GM12878 (cell line): ENCODE measurements around the gene MSH5. TPM values are rescaled to one million over a fixed set of nuclear protein-coding genes. Genes with fewer than 3 reads are reported as not detected.

Experiments
- ATAC-seq: fragments of 200-7000 bp; cut with Tn5 transposase; 3 replicates; pipeline ENCODE4 v1.9.1; 2020; ENCODE audit warnings: mild to moderate bottlenecking, moderate library complexity
- Bru-seq: library from RNA; stranded (reverse); fragments of 400-500 nt; gene quantifications from one replicate; lab custom pipeline; 2021; lab: Mats Ljungman, UMichigan
- BruChase-seq, 2 experiments: library from RNA; stranded (reverse); fragments of 400-500 nt; gene quantifications; one replicate each; lab custom pipeline; 2021; lab: Mats Ljungman, UMichigan
- BruUV-seq: library from RNA; stranded (reverse); fragments of 400-500 nt; replicated peaks from 2 replicates; lab custom pipeline; 2021; lab: Mats Ljungman, UMichigan
- CTCF ChIA-PET: fragments of 300-600 bp; sonication (Branson Sonifier 250); formaldehyde crosslinking; extraction: SDS; loops from one replicate; lab custom pipeline; 2021; ENCODE audit warnings: inconsistent platforms; lab: Yijun Ruan, JAX
- POLR2A ChIA-PET: fragments of 350-600 bp; formaldehyde crosslinking; extraction: SDS; loops from one replicate; lab custom pipeline; 2021; ENCODE audit warnings: inconsistent platforms; lab: Charles Lee
- RAD21 ChIA-PET: fragments of 300-600 bp; sonication (Branson Sonifier 250); formaldehyde crosslinking; loops from one replicate; lab custom pipeline; 2023; ENCODE audit warnings: antibody characterized with exemption; ENCODE audit not compliant: unreplicated experiment; lab: Charles Lee
- SMC1A ChIA-PET: fragments of 300-600 bp; sonication (Branson Sonifier 250); formaldehyde crosslinking; loops from one replicate; lab custom pipeline; 2023; ENCODE audit not compliant: unreplicated experiment, uncharacterized antibody; lab: Charles Lee
- DNase-seq: peaks from one replicate; pipeline ENCODE4 v3.0.0-alpha.2; 2011; ENCODE audit warnings: low read depth, low spot score
- FAIRE-seq: peaks from 3 replicates; lab custom pipeline; 2011; peaks lifted over from hg19 to GRCh38; lab: Jason Lieb, UNC
- H2AFZ ChIP-seq: 2 replicates; pipeline ENCODE4 v1.6.0; 2011; ENCODE audit warnings: low read depth, low read length, control low read depth; ENCODE audit not compliant: control insufficient read depth
- H3K27ac ChIP-seq: 2 replicates; pipeline ENCODE4 v1.5.1; 2011; ENCODE audit warnings: control low read depth; ENCODE audit not compliant: control insufficient read depth, insufficient read depth
- H3K27me3 ChIP-seq, 2 experiments: replicated peaks in 1 of 2; 2 replicates each; pipeline versions ENCODE4 v1.6.0 to v1.6.1; 2011; ENCODE audit warnings: low read length in 1 of 2; ENCODE audit not compliant: control insufficient read depth in 2 of 2, insufficient read depth in 2 of 2
- H3K36me3 ChIP-seq, 2 experiments: 2 replicates each; pipeline ENCODE4 v1.5.1; 2011; ENCODE audit warnings: low read length in 1 of 2; ENCODE audit not compliant: control insufficient read depth in 2 of 2, insufficient read depth in 2 of 2
- H3K4me1 ChIP-seq: 2 replicates; pipeline ENCODE4 v1.6.1; 2011; ENCODE audit warnings: mild to moderate bottlenecking, low read length, moderate library complexity, mixed read lengths; ENCODE audit not compliant: control insufficient read depth, insufficient read depth
- H3K4me2 ChIP-seq: 2 replicates; pipeline ENCODE4 v1.6.0; 2011; ENCODE audit warnings: control low read depth; ENCODE audit not compliant: control insufficient read depth, insufficient read depth
- H3K4me3 ChIP-seq: fragments of 200-600 bp; sonication (generic); 2 replicates; pipeline ENCODE4 v1.5.1; 2016
- H3K79me2 ChIP-seq: 2 replicates; pipeline ENCODE4 v1.6.0; 2011; ENCODE audit warnings: low read length; ENCODE audit not compliant: control insufficient read depth, insufficient read depth
- H3K9ac ChIP-seq: 2 replicates; pipeline ENCODE4 v1.8.0; 2011; ENCODE audit warnings: low read length, control low read depth, mixed read lengths; ENCODE audit not compliant: control insufficient read depth, insufficient read depth
- H3K9me3 ChIP-seq: replicated peaks from 3 replicates; pipeline ENCODE4 v1.5.1; 2011; ENCODE audit warnings: mild to moderate bottlenecking, low read length; ENCODE audit not compliant: control insufficient read depth, insufficient read depth
- H4K20me1 ChIP-seq: 2 replicates; pipeline ENCODE4 v1.6.0; 2011; ENCODE audit not compliant: control insufficient read depth, insufficient read depth
- GABPA ChIP-seq: IDR thresholded peaks from 2 replicates; pipeline ENCODE4 v1.6.1; 2014; ENCODE audit warnings: antibody characterized with exemption, low read depth, mild to moderate bottlenecking, inconsistent platforms
- MTA3 ChIP-seq: IDR thresholded peaks from 2 replicates; pipeline ENCODE4 v1.6.1; 2012; ENCODE audit warnings: low read length, inconsistent platforms, borderline replicate concordance
- MYB ChIP-seq: fragments of 150-350 bp; IDR thresholded peaks from 2 replicates; pipeline ENCODE4 v1.6.1; 2014; ENCODE audit warnings: mild to moderate bottlenecking, low read depth, low read length, borderline replicate concordance
- NR2C2 ChIP-seq: IDR thresholded peaks from 2 replicates; pipeline ENCODE4 v1.6.1; 2011; ENCODE audit warnings: borderline replicate concordance, low read depth; ENCODE audit not compliant: control insufficient read depth, insufficient read length
- RAD21 ChIP-seq: IDR thresholded peaks from 2 replicates; pipeline ENCODE4 v1.6.1; 2011; ENCODE audit warnings: mild to moderate bottlenecking, low read depth, low read length, moderate library complexity; ENCODE audit not compliant: insufficient read depth
- RAD51 ChIP-seq: fragments of 450-650 bp; IDR thresholded peaks from 2 replicates; pipeline ENCODE4 v1.6.1; 2016; ENCODE audit warnings: moderate library complexity, mild to moderate bottlenecking, inconsistent platforms
- ZNF384 ChIP-seq: IDR thresholded peaks from 2 replicates; pipeline ENCODE4 v1.6.1; 2012; ENCODE audit warnings: low read depth, mild to moderate bottlenecking, low read length, improper control_type of control experiment, borderline replicate concordance
- ZSCAN29 ChIP-seq: fragments of 450-650 bp; IDR thresholded peaks from 2 replicates; pipeline ENCODE4 v1.6.1; 2017; ENCODE audit warnings: mild to moderate bottlenecking, moderate library complexity
- WGBS: methylation state at CpG from one replicate; pipeline ENCODE4 v1.1.6; 2016; ENCODE audit warnings: low lambda C conversion rate; ENCODE audit not compliant: insufficient replicate concordance, insufficient coverage; ENCODE audit errors: missing lambda C conversion rate; 5-methylcytosine and 5-hydroxymethylcytosine counted together
- in situ Hi-C: fragments of 300-500 bp; cut with MboI; formaldehyde crosslinking; loops from 9 replicates; pipeline ENCODE4 v1.14.3; 2018; ENCODE audit warnings: mixed read lengths
- intact Hi-C: fragments of 100-400 bp; cut with micrococcal nuclease; formaldehyde crosslinking; loops from one replicate; pipeline ENCODE4 v1.14.2; 2022; ENCODE audit not compliant: unreplicated experiment
- long read RNA-seq, 2 experiments: library from polyadenylated mRNA; unstranded; transcript quantifications; one replicate each; pipeline ENCODE4 v2.0.0, GENCODE V29; 2019 to 2020
- polyA minus RNA-seq, 3 experiments: library from RNA; depleted of rRNA, polyadenylated mRNA; stranded (reverse); fragments of >200 nt; gene quantifications; 2 replicates each; pipeline ENCODE4 v1.2.3, GENCODE V29; 2011
- polyA plus RNA-seq, 11 experiments: library from polyadenylated mRNA; depleted of rRNA in 4 of 11; unstranded in 6 of 11; stranded (reverse) in 5 of 11; fragments of >200 nt; fragmentation: Nextera tagmentation in 4 of 11; fragmentation: Illumina TruSeq in 1 of 11; extraction: Ambion mirVana in 4 of 11; extraction: Trizol in 1 of 11; gene quantifications; 1 replicate in 1 of 11; 2 replicates in 10 of 11; pipeline versions ENCODE4 v1.2.1 to v1.2.3, GENCODE V29; 2011 to 2016; ENCODE audit warnings: inconsistent platforms in 2 of 11, missing spikeins in 2 of 11, low read depth in 1 of 11
- total RNA-seq, 4 experiments: library from RNA; depleted of rRNA in 3 of 4; stranded (reverse); fragments of >200 nt in 3 of 4; fragmentation: Illumina TruSeq in 1 of 4; extraction: Trizol in 1 of 4; gene quantifications; 2 replicates each; pipeline versions ENCODE4 v1.2.1 to v1.2.3, GENCODE V29; 2013 to 2021
- TF ChIP-seq, protein P1 (sequence below): fragments of 450-650 bp; formaldehyde crosslinking; IDR thresholded peaks from 2 replicates; pipeline ENCODE4 v1.5.0; 2022; ENCODE audit warnings: mild to moderate bottlenecking, missing genetic modification characterization
- TF ChIP-seq, protein P2 (sequence below): fragments of 450-650 bp; formaldehyde crosslinking; IDR thresholded peaks from 2 replicates; pipeline ENCODE4 v1.4.0; 2022; ENCODE audit warnings: mild to moderate bottlenecking, moderate library complexity

The MSH5 gene
- total RNA-seq (2013; cell fraction: nucleolus; rRNA removed), result 239 and 262 TPM in 2 replicates
- total RNA-seq (2014; rRNA removed), result 27.8 and 30.2 TPM in 2 replicates
- total RNA-seq (2014; rRNA removed; fragmentation: Illumina TruSeq; extraction: Trizol), result 26.2 and 26.4 TPM in 2 replicates
- 45.1 and 52.7 TPM in 2 replicates for total RNA-seq (2021)
- polyA plus RNA-seq (2011; ENCODE audit: low read depth), result 18.8 TPM
- 46.7 and 49.3 TPM in 2 replicates for polyA plus RNA-seq (2011; rRNA removed)
- polyA plus RNA-seq (2011; cell fraction: cytosol; rRNA removed), result 31.3 and 44.7 TPM in 2 replicates
- 333 and 386 TPM in 2 replicates for polyA plus RNA-seq (2011; cell fraction: nucleus; rRNA removed)
- 22.8 and 25.8 TPM in 2 replicates for polyA plus RNA-seq (2012)
- 30.8 and 45.3 TPM in 2 replicates for polyA plus RNA-seq (2014; fragmentation: Illumina TruSeq; extraction: Trizol)
- polyA plus RNA-seq (2014; fragmentation: Nextera tagmentation; extraction: Ambion mirVana), result 10 to 100 TPM in 1 of 2 experiments, 1 to 10 TPM in 1; 9.1 to 10.1 TPM
- polyA plus RNA-seq (2014; rRNA removed), result 46.8 and 47.0 TPM in 2 replicates
- 10 to 100 TPM; 25.8 to 29.9 TPM for polyA plus RNA-seq (2016; fragmentation: Nextera tagmentation; extraction: Ambion mirVana)
- polyA minus RNA-seq (2011; rRNA and poly(A)+ RNA removed), result 49.3 and 52.9 TPM in 2 replicates
- 11.4 and 14.5 TPM in 2 replicates for polyA minus RNA-seq (2011; cell fraction: cytosol; rRNA and poly(A)+ RNA removed)
- polyA minus RNA-seq (2011; cell fraction: nucleus; rRNA and poly(A)+ RNA removed), result 81.8 and 113 TPM in 2 replicates
- percentile 82 among the genes with signal in this experiment for Bru-seq, nascent RNA
- BruChase-seq, experiment 1, labeled RNA remaining after a 6-hour chase, result percentile 83 among the genes with signal in this experiment
- percentile 80 among the genes with signal in this experiment for BruChase-seq, experiment 2, labeled RNA remaining after a 2-hour chase
- long read RNA-seq, experiment 1, partial matches to known transcripts, result 0 of 7 reads
- long read RNA-seq, experiment 1, other reads (novel, unspliced or antisense), result 6 of 7 reads
- long read RNA-seq, experiment 2, transcript MSH5-203 (25 exons, 2,775 nt), result major isoform, 13 of 35 reads
- long read RNA-seq, experiment 2, partial matches to known transcripts, result 5 of 35 reads
- long read RNA-seq, experiment 2, other reads (novel, unspliced or antisense), result 13 of 35 reads

DNA sequence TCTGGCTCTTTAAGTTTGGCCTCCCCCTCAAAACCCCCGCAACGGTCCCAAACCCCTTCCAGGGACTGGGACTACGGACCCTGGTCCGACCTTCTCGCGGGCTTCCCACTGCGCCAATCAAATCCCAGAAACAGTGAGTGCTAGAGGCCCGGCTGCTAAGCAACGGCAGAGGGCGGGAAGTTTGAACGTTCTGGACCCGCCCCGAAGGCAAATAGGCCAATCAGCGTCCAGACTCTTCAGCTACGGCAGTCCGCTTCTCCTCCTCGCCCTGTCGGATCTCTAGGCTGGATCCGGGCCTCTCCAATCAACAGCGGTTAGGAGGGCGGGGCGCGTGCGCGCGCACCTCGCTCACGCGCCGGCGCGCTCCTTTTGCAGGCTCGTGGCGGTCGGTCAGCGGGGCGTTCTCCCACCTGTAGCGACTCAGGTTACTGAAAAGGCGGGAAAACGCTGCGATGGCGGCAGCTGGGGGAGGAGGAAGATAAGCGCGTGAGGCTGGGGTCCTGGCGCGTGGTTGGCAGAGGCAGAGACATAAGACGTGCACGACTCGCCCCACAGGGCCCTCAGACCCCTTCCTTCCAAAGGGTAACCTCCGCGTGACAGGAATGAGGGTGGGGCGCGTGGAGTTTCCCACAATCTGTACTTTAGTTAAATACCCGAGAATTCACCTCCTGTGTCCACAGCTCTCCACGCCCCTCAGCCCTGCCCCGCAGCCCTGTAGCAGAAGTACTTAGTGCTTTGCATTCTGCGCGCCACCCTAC, at the start of gene MSH5:
Gene MSH5 (plus strand): TSS at position 367 of the 758 bp plus-strand sequence. CDS start 462 bp downstream, outside the sequence.
- in situ Hi-C loops, result no loop called here
- TF ChIP-seq, protein P1, sequence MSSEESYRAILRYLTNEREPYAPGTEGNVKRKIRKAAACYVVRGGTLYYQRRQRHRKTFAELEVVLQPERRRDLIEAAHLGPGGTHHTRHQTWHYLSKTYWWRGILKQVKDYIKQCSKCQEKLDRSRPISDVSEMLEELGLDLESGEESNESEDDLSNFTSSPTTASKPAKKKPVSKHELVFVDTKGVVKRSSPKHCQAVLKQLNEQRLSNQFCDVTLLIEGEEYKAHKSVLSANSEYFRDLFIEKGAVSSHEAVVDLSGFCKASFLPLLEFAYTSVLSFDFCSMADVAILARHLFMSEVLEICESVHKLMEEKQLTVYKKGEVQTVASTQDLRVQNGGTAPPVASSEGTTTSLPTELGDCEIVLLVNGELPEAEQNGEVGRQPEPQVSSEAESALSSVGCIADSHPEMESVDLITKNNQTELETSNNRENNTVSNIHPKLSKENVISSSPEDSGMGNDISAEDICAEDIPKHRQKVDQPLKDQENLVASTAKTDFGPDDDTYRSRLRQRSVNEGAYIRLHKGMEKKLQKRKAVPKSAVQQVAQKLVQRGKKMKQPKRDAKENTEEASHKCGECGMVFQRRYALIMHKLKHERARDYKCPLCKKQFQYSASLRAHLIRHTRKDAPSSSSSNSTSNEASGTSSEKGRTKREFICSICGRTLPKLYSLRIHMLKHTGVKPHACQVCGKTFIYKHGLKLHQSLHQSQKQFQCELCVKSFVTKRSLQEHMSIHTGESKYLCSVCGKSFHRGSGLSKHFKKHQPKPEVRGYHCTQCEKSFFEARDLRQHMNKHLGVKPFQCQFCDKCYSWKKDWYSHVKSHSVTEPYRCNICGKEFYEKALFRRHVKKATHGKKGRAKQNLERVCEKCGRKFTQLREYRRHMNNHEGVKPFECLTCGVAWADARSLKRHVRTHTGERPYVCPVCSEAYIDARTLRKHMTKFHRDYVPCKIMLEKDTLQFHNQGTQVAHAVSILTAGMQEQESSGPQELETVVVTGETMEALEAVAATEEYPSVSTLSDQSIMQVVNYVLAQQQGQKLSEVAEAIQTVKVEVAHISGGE, result no peak
- TF ChIP-seq NR2C2, result no peak
- no peak for TF ChIP-seq MTA3
- TF ChIP-seq MYB, result no peak
- TF ChIP-seq GABPA, result no peak
- no peak for TF ChIP-seq RAD51
- no peak for TF ChIP-seq ZNF384
- TF ChIP-seq ZSCAN29, result no peak
- no peak for TF ChIP-seq RAD21
- TF ChIP-seq, protein P2, sequence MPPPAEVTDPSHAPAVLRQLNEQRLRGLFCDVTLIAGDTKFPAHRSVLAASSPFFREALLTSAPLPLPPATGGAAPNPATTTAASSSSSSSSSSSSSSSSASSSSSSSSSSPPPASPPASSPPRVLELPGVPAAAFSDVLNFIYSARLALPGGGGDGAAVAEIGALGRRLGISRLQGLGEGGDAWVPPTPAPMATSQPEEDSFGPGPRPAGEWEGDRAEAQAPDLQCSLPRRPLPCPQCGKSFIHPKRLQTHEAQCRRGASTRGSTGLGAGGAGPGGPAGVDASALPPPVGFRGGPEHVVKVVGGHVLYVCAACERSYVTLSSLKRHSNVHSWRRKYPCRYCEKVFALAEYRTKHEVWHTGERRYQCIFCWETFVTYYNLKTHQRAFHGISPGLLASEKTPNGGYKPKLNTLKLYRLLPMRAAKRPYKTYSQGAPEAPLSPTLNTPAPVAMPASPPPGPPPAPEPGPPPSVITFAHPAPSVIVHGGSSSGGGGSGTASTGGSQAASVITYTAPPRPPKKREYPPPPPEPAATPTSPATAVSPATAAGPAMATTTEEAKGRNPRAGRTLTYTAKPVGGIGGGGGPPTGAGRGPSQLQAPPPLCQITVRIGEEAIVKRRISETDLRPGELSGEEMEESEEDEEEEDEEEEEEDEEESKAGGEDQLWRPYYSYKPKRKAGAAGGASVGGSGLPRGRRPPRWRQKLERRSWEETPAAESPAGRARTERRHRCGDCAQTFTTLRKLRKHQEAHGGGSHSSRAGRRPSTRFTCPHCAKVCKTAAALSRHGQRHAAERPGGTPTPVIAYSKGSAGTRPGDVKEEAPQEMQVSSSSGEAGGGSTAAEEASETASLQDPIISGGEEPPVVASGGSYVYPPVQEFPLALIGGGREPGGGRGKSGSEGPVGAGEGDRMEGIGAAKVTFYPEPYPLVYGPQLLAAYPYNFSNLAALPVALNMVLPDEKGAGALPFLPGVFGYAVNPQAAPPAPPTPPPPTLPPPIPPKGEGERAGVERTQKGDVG (CRISPR knock-in tag), result no peak

More for the DNA sequence above, at the start of gene MSH5:
- ChIA-PET RAD21 (interaction anchor here (0.6 to 6.0 kb wide), 21 partner anchors 10 to 1550 kb away, joined by 3 to 53 read pairs (median 4); partner anchors contain the start of genes ABHD16A, DDAH2, HSPA1A and HSPA1B), SMC1A (interaction anchor here (0.9 to 6.3 kb wide), 14 partner anchors 11 to 94 kb away, joined by 3 to 45 read pairs (median 6); partner anchors contain the start of genes ABHD16A, DDAH2, HSPA1A and HSPA1B), POLR2A (interaction anchor here (0.5 to 9.7 kb wide), 27 partner anchors 10 to 1758 kb away, joined by 3 to 158 read pairs (median 5); partner anchors contain the start of genes ABHD16A, BAG6, C6orf47 and DDAH2), CTCF (interaction anchor here (1.0 to 15.8 kb wide), 14 partner anchors 11 to 189 kb away, joined by 3 to 208 read pairs (median 8); partner anchors contain the start of genes ABHD16A, DDAH2, HSPA1B and LSM2)
- no peaks in the 10 kb centered on the region for H3K9me3 ChIP-seq
- no peaks in the 10 kb centered on the region for H4K20me1 ChIP-seq
- H3K27ac ChIP-seq, result peak within 1 kb of the TSS; percentile 99
- TSS peak; percentile 82 for BruUV-seq
- intact Hi-C loops, result loop anchor here (2.0 to 5.0 kb wide), 4 partner anchors 37 to 197 kb away; partner anchors contain the start of genes ABHD16A, CSNK2B, DDX39B and HSPA1B
- DNase-seq, result peak; percentile 98
- H3K27me3 ChIP-seq, result no peaks in the 10 kb centered on the region
- WGBS, result under 1% methylated on average over 58 of the region's 58 CpGs
- peak within 1 kb of the TSS; percentile 64 for H2AFZ ChIP-seq
- FAIRE-seq, result peak; percentile 93
- peak; percentile 81 for ATAC-seq
- peak within 1 kb of the TSS; percentile 100 for H3K4me3 ChIP-seq
- peaks cover 19% of the 10 kb centered on the region for H3K4me1 ChIP-seq
- peak within 1 kb of the TSS; percentile 77 for H3K4me2 ChIP-seq
- H3K9ac ChIP-seq, result peak within 1 kb of the TSS; percentile 99
- H3K79me2 ChIP-seq, result peaks cover 33% of the 10 kb centered on the region
- H3K36me3 ChIP-seq, result peaks cover 0 to 1% of the 10 kb centered on the region in 2 experiments; a peak in 1 of 4 replicates
